WTC11 (cell line): ENCODE data around the gene JAZF1. TPM values are rescaled to one million over a fixed set of nuclear protein-coding genes. Genes with fewer than 3 reads are reported as not detected.

Source experiments
- ATAC-seq: fragments of 200-7000 bp; cut with Tn5 transposase; 2 replicates; pipeline ENCODE4 v1.10.0; 2021; ENCODE audit warnings: mild to moderate bottlenecking, moderate library complexity
- CTCF ChIA-PET: fragments of 300-600 bp; sonication (Branson Sonifier 250); formaldehyde crosslinking; loops from one replicate; lab custom pipeline; 2021; ENCODE audit warnings: antibody characterized with exemption; lab: Charles Lee
- POLR2A ChIA-PET: fragments of 350-600 bp; sonication (Branson Sonifier 250); formaldehyde crosslinking; loops from one replicate; lab custom pipeline; 2021; ENCODE audit warnings: antibody characterized with exemption; lab: Charles Lee
- DNase-seq: peaks from one replicate; pipeline ENCODE4 v3.0.0; 2021; ENCODE audit warnings: low spot score
- H3K27ac Mint-ChIP-seq: 2 replicates; pipeline ENCODE4 v1.8.0; 2021; ENCODE audit warnings: mixed read lengths
- H3K27me3 Mint-ChIP-seq: 2 replicates; pipeline ENCODE4 v1.8.0; 2021; ENCODE audit warnings: low read depth, mild to moderate bottlenecking, moderate library complexity, mixed read lengths
- H3K36me3 Mint-ChIP-seq: 2 replicates; pipeline ENCODE4 v1.8.0; 2021; ENCODE audit warnings: mixed read lengths
- H3K4me1 Mint-ChIP-seq: 2 replicates; pipeline ENCODE4 v1.8.0; 2022; ENCODE audit warnings: mixed read lengths
- H3K4me3 Mint-ChIP-seq: 2 replicates; pipeline ENCODE4 v1.8.0; 2021; ENCODE audit warnings: mild to moderate bottlenecking, moderate library complexity, mixed read lengths
- H3K9me3 Mint-ChIP-seq: 2 replicates; pipeline ENCODE4 v1.8.0; 2021; ENCODE audit warnings: mixed read lengths
- CBFB ChIP-seq: sonication (generic); formaldehyde crosslinking; IDR thresholded peaks from 2 replicates; pipeline ENCODE4 v1.8.1; 2022; ENCODE audit warnings: mild to moderate bottlenecking, low read depth, missing genetic modification reagents
- CREB1 ChIP-seq: sonication (generic); formaldehyde crosslinking; IDR thresholded peaks from 2 replicates; pipeline ENCODE4 v1.8.0; 2023; ENCODE audit warnings: mild to moderate bottlenecking, missing genetic modification reagents
- CREM ChIP-seq: sonication (generic); formaldehyde crosslinking; IDR thresholded peaks from 2 replicates; pipeline ENCODE4 v1.8.1; 2022; ENCODE audit warnings: mild to moderate bottlenecking, missing genetic modification reagents, moderate library complexity
- ELF4 ChIP-seq: sonication (generic); formaldehyde crosslinking; IDR thresholded peaks from 2 replicates; pipeline ENCODE4 v1.8.1; 2022; ENCODE audit warnings: low read depth, mild to moderate bottlenecking, moderate library complexity, missing genetic modification reagents
- ETV6 ChIP-seq: sonication (generic); formaldehyde crosslinking; IDR thresholded peaks from 2 replicates; pipeline ENCODE4 v1.8.1; 2022; ENCODE audit warnings: mild to moderate bottlenecking, missing genetic modification reagents
- NFATC4 ChIP-seq: fragments of 250-450 bp; sonication (Bioruptor Pico); IDR thresholded peaks from 2 replicates; pipeline ENCODE4 v1.9.0; 2021; ENCODE audit warnings: mild to moderate bottlenecking
- ZBTB21 ChIP-seq: sonication (generic); formaldehyde crosslinking; IDR thresholded peaks from 2 replicates; pipeline ENCODE4 v1.8.1; 2023; ENCODE audit warnings: mild to moderate bottlenecking, missing genetic modification reagents, borderline replicate concordance
- ZNF232 ChIP-seq: sonication (generic); formaldehyde crosslinking; IDR thresholded peaks from 2 replicates; pipeline ENCODE4 v1.8.0; 2022; ENCODE audit warnings: mild to moderate bottlenecking, missing genetic modification reagents
- total RNA-seq: library from RNA; stranded (reverse); gene quantifications from 3 replicates; pipeline ENCODE4 v1.2.3, GENCODE V29; 2021
- TF ChIP-seq, protein P1 (sequence below): fragments of 250-450 bp; sonication (Bioruptor Pico); IDR thresholded peaks from 2 replicates; pipeline ENCODE4 v1.9.0; 2021; ENCODE audit warnings: mild to moderate bottlenecking
- TF ChIP-seq, protein P2 (sequence below): sonication (generic); formaldehyde crosslinking; IDR thresholded peaks from 2 replicates; pipeline ENCODE4 v1.8.1; 2023; ENCODE audit warnings: mild to moderate bottlenecking, moderate library complexity, missing genetic modification reagents
- TF ChIP-seq, protein P3 (sequence below): sonication (generic); formaldehyde crosslinking; IDR thresholded peaks from 2 replicates; pipeline ENCODE4 v1.8.1; 2022; ENCODE audit warnings: mild to moderate bottlenecking, missing genetic modification reagents, moderate library complexity, borderline replicate concordance
- TF ChIP-seq, protein P4 (sequence below): sonication (generic); formaldehyde crosslinking; IDR thresholded peaks from 2 replicates; pipeline ENCODE4 v1.8.1; 2022; ENCODE audit warnings: low read depth, missing genetic modification reagents, borderline replicate concordance
- TF ChIP-seq, protein P5 (sequence below): sonication (generic); formaldehyde crosslinking; IDR thresholded peaks from 2 replicates; pipeline ENCODE4 v1.8.0; 2022; ENCODE audit warnings: mild to moderate bottlenecking, missing genetic modification reagents
- TF ChIP-seq, protein P6 (sequence below): sonication (generic); formaldehyde crosslinking; conservative IDR thresholded peaks from 2 replicates; pipeline ENCODE4 v1.8.1; 2023; ENCODE audit warnings: mild to moderate bottlenecking, low read depth, missing genetic modification reagents, moderate library complexity
- TF ChIP-seq, protein P7 (sequence below): sonication (generic); formaldehyde crosslinking; IDR thresholded peaks from 2 replicates; pipeline ENCODE4 v1.8.1; 2022; ENCODE audit warnings: low read depth, mild to moderate bottlenecking, moderate library complexity, missing genetic modification reagents, borderline replicate concordance
- TF ChIP-seq, protein P8 (sequence below): sonication (generic); formaldehyde crosslinking; IDR thresholded peaks from 2 replicates; pipeline ENCODE4 v1.8.1; 2023; ENCODE audit warnings: mild to moderate bottlenecking, missing genetic modification reagents
- TF ChIP-seq, protein P9 (sequence below): fragments of 250-450 bp; sonication (Bioruptor Pico); IDR thresholded peaks from 2 replicates; pipeline ENCODE4 v1.9.0; 2021; ENCODE audit warnings: mild to moderate bottlenecking, borderline replicate concordance

JAZF1 gene
- total RNA-seq, 1 experiment from 2014 or later, result 19.0 TPM

DNA sequence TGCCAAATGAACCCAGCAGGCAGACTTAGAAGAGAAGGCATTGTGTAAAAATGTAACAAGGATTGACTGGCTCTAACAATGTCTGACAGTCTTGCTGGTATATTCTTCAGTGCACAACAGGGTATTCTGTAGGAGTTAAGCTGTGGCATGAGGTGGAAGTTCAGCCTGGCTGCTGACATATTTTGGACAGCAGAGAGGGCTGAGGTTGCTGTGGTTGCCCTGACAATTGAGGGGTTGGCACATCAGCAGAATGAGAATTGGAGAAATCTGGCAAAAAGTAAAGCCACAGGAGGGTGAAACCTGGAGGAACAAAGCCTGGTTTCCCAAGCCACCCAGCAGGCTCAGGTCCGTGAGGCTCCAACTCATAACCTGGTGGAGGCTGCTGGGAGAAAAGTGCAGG lies 220.2 kb downstream of the JAZF1 start (continued):
- TF ChIP-seq, protein P1, sequence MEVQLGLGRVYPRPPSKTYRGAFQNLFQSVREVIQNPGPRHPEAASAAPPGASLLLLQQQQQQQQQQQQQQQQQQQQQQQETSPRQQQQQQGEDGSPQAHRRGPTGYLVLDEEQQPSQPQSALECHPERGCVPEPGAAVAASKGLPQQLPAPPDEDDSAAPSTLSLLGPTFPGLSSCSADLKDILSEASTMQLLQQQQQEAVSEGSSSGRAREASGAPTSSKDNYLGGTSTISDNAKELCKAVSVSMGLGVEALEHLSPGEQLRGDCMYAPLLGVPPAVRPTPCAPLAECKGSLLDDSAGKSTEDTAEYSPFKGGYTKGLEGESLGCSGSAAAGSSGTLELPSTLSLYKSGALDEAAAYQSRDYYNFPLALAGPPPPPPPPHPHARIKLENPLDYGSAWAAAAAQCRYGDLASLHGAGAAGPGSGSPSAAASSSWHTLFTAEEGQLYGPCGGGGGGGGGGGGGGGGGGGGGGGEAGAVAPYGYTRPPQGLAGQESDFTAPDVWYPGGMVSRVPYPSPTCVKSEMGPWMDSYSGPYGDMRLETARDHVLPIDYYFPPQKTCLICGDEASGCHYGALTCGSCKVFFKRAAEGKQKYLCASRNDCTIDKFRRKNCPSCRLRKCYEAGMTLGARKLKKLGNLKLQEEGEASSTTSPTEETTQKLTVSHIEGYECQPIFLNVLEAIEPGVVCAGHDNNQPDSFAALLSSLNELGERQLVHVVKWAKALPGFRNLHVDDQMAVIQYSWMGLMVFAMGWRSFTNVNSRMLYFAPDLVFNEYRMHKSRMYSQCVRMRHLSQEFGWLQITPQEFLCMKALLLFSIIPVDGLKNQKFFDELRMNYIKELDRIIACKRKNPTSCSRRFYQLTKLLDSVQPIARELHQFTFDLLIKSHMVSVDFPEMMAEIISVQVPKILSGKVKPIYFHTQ, result no peak
- TF ChIP-seq CBFB (CRISPR knock-in tag) (no peak), ZNF232 (CRISPR knock-in tag) (no peak)
- TF ChIP-seq, protein P2, sequence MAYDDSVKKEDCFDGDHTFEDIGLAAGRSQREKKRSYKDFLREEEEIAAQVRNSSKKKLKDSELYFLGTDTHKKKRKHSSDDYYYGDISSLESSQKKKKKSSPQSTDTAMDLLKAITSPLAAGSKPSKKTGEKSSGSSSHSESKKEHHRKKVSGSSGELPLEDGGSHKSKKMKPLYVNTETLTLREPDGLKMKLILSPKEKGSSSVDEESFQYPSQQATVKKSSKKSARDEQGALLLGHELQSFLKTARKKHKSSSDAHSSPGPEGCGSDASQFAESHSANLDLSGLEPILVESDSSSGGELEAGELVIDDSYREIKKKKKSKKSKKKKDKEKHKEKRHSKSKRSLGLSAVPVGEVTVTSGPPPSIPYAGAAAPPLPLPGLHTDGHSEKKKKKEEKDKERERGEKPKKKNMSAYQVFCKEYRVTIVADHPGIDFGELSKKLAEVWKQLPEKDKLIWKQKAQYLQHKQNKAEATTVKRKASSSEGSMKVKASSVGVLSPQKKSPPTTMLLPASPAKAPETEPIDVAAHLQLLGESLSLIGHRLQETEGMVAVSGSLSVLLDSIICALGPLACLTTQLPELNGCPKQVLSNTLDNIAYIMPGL, result no peak

DNA sequence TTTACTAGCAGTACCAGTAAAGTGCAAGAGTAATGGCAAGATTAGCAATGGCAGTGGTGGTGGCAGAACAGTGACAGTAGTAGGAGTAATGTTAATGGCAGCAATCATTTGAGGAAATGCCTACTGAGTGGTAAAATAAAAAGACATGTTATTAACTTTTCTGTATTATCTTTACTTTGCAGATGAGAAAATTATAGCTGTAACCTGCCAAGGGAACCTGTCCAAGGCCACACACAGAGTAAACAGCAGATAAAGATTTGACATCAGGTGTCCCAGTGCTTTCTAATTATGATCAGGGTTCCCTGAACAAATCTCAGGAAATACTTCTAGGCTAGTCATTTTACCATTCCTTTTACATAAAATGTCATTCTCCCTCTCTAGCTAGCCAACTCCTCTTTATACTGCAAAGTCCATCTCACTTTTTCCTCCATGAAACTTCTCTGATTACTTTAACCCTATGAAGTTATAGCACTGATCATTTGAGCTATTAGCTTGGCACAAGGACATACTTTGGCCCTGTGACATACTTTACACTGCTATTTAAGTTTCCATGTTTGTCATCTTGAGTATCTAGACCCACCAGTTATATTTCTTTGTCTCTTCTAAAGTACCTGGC lies 221.6 kb downstream of the JAZF1 start:
- POLR2A ChIA-PET, result no interaction called here
- H3K9me3 Mint-ChIP-seq, result no peaks in the 10 kb centered on the region
- no peaks in the 10 kb centered on the region for H3K36me3 Mint-ChIP-seq
- no peak overlapping the region for H3K4me3 Mint-ChIP-seq
- H3K27ac Mint-ChIP-seq, result no peak overlapping the region
- CTCF ChIA-PET, result no interaction called here
- H3K4me1 Mint-ChIP-seq, result peaks cover 3% of the 10 kb centered on the region; the same call in 1 of the 2 replicates
- ATAC-seq, result no peak
- DNase-seq, result no peak
- no peaks in the 10 kb centered on the region for H3K27me3 Mint-ChIP-seq
- TF ChIP-seq, protein P3, sequence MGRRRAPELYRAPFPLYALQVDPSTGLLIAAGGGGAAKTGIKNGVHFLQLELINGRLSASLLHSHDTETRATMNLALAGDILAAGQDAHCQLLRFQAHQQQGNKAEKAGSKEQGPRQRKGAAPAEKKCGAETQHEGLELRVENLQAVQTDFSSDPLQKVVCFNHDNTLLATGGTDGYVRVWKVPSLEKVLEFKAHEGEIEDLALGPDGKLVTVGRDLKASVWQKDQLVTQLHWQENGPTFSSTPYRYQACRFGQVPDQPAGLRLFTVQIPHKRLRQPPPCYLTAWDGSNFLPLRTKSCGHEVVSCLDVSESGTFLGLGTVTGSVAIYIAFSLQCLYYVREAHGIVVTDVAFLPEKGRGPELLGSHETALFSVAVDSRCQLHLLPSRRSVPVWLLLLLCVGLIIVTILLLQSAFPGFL (CRISPR knock-in tag), result no peak
- TF ChIP-seq, protein P4, sequence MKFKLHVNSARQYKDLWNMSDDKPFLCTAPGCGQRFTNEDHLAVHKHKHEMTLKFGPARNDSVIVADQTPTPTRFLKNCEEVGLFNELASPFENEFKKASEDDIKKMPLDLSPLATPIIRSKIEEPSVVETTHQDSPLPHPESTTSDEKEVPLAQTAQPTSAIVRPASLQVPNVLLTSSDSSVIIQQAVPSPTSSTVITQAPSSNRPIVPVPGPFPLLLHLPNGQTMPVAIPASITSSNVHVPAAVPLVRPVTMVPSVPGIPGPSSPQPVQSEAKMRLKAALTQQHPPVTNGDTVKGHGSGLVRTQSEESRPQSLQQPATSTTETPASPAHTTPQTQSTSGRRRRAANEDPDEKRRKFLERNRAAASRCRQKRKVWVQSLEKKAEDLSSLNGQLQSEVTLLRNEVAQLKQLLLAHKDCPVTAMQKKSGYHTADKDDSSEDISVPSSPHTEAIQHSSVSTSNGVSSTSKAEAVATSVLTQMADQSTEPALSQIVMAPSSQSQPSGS (CRISPR knock-in tag), result no peak
- TF ChIP-seq, protein P5, sequence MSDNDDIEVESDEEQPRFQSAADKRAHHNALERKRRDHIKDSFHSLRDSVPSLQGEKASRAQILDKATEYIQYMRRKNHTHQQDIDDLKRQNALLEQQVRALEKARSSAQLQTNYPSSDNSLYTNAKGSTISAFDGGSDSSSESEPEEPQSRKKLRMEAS (CRISPR knock-in tag), result no peak
- TF ChIP-seq CREB1 (CRISPR knock-in tag) (no peak), ZBTB21 (CRISPR knock-in tag) (no peak), CREM (CRISPR knock-in tag) (no peak), ETV6 (CRISPR knock-in tag) (no peak), ELF4 (CRISPR knock-in tag) (no peak), NFATC4 (CRISPR knock-in tag) (no peak)
- TF ChIP-seq, protein P6, sequence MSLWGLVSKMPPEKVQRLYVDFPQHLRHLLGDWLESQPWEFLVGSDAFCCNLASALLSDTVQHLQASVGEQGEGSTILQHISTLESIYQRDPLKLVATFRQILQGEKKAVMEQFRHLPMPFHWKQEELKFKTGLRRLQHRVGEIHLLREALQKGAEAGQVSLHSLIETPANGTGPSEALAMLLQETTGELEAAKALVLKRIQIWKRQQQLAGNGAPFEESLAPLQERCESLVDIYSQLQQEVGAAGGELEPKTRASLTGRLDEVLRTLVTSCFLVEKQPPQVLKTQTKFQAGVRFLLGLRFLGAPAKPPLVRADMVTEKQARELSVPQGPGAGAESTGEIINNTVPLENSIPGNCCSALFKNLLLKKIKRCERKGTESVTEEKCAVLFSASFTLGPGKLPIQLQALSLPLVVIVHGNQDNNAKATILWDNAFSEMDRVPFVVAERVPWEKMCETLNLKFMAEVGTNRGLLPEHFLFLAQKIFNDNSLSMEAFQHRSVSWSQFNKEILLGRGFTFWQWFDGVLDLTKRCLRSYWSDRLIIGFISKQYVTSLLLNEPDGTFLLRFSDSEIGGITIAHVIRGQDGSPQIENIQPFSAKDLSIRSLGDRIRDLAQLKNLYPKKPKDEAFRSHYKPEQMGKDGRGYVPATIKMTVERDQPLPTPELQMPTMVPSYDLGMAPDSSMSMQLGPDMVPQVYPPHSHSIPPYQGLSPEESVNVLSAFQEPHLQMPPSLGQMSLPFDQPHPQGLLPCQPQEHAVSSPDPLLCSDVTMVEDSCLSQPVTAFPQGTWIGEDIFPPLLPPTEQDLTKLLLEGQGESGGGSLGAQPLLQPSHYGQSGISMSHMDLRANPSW (CRISPR knock-in tag), result no peak
- TF ChIP-seq, protein P7, sequence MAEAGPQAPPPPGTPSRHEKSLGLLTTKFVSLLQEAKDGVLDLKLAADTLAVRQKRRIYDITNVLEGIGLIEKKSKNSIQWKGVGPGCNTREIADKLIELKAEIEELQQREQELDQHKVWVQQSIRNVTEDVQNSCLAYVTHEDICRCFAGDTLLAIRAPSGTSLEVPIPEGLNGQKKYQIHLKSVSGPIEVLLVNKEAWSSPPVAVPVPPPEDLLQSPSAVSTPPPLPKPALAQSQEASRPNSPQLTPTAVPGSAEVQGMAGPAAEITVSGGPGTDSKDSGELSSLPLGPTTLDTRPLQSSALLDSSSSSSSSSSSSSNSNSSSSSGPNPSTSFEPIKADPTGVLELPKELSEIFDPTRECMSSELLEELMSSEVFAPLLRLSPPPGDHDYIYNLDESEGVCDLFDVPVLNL (CRISPR knock-in tag), result no peak
- TF ChIP-seq, protein P8, sequence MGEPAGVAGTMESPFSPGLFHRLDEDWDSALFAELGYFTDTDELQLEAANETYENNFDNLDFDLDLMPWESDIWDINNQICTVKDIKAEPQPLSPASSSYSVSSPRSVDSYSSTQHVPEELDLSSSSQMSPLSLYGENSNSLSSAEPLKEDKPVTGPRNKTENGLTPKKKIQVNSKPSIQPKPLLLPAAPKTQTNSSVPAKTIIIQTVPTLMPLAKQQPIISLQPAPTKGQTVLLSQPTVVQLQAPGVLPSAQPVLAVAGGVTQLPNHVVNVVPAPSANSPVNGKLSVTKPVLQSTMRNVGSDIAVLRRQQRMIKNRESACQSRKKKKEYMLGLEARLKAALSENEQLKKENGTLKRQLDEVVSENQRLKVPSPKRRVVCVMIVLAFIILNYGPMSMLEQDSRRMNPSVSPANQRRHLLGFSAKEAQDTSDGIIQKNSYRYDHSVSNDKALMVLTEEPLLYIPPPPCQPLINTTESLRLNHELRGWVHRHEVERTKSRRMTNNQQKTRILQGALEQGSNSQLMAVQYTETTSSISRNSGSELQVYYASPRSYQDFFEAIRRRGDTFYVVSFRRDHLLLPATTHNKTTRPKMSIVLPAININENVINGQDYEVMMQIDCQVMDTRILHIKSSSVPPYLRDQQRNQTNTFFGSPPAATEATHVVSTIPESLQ (CRISPR knock-in tag), result no peak
- TF ChIP-seq, protein P9, sequence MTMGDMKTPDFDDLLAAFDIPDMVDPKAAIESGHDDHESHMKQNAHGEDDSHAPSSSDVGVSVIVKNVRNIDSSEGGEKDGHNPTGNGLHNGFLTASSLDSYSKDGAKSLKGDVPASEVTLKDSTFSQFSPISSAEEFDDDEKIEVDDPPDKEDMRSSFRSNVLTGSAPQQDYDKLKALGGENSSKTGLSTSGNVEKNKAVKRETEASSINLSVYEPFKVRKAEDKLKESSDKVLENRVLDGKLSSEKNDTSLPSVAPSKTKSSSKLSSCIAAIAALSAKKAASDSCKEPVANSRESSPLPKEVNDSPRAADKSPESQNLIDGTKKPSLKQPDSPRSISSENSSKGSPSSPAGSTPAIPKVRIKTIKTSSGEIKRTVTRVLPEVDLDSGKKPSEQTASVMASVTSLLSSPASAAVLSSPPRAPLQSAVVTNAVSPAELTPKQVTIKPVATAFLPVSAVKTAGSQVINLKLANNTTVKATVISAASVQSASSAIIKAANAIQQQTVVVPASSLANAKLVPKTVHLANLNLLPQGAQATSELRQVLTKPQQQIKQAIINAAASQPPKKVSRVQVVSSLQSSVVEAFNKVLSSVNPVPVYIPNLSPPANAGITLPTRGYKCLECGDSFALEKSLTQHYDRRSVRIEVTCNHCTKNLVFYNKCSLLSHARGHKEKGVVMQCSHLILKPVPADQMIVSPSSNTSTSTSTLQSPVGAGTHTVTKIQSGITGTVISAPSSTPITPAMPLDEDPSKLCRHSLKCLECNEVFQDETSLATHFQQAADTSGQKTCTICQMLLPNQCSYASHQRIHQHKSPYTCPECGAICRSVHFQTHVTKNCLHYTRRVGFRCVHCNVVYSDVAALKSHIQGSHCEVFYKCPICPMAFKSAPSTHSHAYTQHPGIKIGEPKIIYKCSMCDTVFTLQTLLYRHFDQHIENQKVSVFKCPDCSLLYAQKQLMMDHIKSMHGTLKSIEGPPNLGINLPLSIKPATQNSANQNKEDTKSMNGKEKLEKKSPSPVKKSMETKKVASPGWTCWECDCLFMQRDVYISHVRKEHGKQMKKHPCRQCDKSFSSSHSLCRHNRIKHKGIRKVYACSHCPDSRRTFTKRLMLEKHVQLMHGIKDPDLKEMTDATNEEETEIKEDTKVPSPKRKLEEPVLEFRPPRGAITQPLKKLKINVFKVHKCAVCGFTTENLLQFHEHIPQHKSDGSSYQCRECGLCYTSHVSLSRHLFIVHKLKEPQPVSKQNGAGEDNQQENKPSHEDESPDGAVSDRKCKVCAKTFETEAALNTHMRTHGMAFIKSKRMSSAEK (CRISPR knock-in tag), result no peak
